ENCODE data around the gene PRKAA2.

- TF ChIP-seq POLR2A (IDR thresholded peaks at IDR 0.05) (no peak), CTCF (IDR thresholded peaks at IDR 0.05) (no peak)
Observed at GRCh38 chr1:56645677-56646305, 677 bp downstream of the PRKAA2 start.

Data from testis (tissue), 2 donors.